Bronchial epithelial cell (primary cell): ENCODE data around the gene CFAP210. TPM values are rescaled to one million over a fixed set of nuclear protein-coding genes. Genes with fewer than 3 reads are reported as not detected.

ENCODE experiments used
- DNase-seq: peaks from one replicate; pipeline ENCODE4 v3.0.0-alpha.2; 2010; ENCODE audit warnings: low read depth
- FAIRE-seq: peaks from 2 replicates; lab custom pipeline; 2011; peaks lifted over from hg19 to GRCh38; lab: Jason Lieb, UNC
- H3K27me3 ChIP-seq: 2 replicates; pipeline ENCODE4 v1.5.1; 2011; ENCODE audit warnings: low read length; ENCODE audit not compliant: control insufficient read depth, insufficient read depth
- H3K36me3 ChIP-seq: 2 replicates; pipeline ENCODE4 v1.5.1; 2011; ENCODE audit warnings: low read length; ENCODE audit not compliant: control insufficient read depth, insufficient read depth
- H3K4me3 ChIP-seq: 2 replicates; pipeline ENCODE4 v1.5.1; 2011; ENCODE audit warnings: mild to moderate bottlenecking, low read depth, low read length, control low read depth
- total RNA-seq: library from RNA; depleted of rRNA; stranded (reverse); fragments of >200 nt; gene quantifications from 2 replicates; pipeline ENCODE4 v1.2.1, GENCODE V29; 2014
- TF ChIP-seq, protein P1 (sequence below): IDR thresholded peaks from 2 replicates; pipeline ENCODE4 v1.5.1; 2011; ENCODE audit warnings: mild to moderate bottlenecking, moderate library complexity, low read length, control low read depth, inconsistent platforms; ENCODE audit not compliant: insufficient read depth, severe bottlenecking

The CFAP210 gene
- total RNA-seq, 1 donor from 2014 or later = not detected

DNA sequence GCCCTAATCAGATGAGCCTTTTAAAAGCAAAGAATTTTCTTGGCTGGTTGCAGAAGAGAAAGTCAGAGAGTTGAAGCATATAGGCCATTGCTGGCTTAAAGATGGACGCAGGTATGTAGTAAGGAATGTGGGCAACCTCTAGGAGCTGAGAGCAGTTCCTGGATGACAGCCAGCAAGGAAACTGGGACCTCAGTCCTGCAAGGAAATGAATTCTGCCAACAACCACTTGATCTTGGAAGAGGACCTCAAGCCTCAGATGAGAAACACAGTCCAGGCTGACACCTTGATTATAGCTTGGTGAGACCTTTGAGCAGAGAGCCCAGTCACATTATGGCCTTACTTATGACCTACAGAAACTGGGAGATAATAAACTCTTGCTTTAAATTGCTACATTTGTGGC is 15.8 kb upstream of the CFAP210 start:
- H3K36me3 ChIP-seq = no peaks in the 10 kb centered on the region
- TF ChIP-seq, protein P1, sequence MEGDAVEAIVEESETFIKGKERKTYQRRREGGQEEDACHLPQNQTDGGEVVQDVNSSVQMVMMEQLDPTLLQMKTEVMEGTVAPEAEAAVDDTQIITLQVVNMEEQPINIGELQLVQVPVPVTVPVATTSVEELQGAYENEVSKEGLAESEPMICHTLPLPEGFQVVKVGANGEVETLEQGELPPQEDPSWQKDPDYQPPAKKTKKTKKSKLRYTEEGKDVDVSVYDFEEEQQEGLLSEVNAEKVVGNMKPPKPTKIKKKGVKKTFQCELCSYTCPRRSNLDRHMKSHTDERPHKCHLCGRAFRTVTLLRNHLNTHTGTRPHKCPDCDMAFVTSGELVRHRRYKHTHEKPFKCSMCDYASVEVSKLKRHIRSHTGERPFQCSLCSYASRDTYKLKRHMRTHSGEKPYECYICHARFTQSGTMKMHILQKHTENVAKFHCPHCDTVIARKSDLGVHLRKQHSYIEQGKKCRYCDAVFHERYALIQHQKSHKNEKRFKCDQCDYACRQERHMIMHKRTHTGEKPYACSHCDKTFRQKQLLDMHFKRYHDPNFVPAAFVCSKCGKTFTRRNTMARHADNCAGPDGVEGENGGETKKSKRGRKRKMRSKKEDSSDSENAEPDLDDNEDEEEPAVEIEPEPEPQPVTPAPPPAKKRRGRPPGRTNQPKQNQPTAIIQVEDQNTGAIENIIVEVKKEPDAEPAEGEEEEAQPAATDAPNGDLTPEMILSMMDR = no peak
- peak; percentile 17 for DNase-seq
- no peak overlapping the region for H3K4me3 ChIP-seq
- no peaks in the 10 kb centered on the region for H3K27me3 ChIP-seq
- FAIRE-seq = no peak

GRCh38 chr2:169709331-169709730 is 15.1 kb upstream of the CFAP210 start:
- Histone ChIP-seq H3K4me3 (no peak overlapping the region), H3K36me3 (no peaks in the 10 kb centered on the region), H3K27me3 (no peaks in the 10 kb centered on the region)
- DNase-seq (no peak), FAIRE-seq (no peak)
- TF ChIP-seq, protein P1 = no peak

- H3K4me3 ChIP-seq = no peak overlapping the region
- TF ChIP-seq, protein P1 = no peak
- DNase-seq (no peak), FAIRE-seq (no peak)
- no peaks in the 10 kb centered on the region for H3K27me3 ChIP-seq
- no peaks in the 10 kb centered on the region for H3K36me3 ChIP-seq
Observed at GRCh38 chr2:169707626-169708025, 13.4 kb upstream of the CFAP210 start.

GRCh38 chr2:169705927-169706326 is 11.7 kb upstream of the CFAP210 start:
- TF ChIP-seq, protein P1 = no peak
- Histone ChIP-seq H3K4me3 (no peak overlapping the region), H3K36me3 (no peaks in the 10 kb centered on the region), H3K27me3 (no peaks in the 10 kb centered on the region)
- DNase-seq (no peak), FAIRE-seq (no peak)

DNA sequence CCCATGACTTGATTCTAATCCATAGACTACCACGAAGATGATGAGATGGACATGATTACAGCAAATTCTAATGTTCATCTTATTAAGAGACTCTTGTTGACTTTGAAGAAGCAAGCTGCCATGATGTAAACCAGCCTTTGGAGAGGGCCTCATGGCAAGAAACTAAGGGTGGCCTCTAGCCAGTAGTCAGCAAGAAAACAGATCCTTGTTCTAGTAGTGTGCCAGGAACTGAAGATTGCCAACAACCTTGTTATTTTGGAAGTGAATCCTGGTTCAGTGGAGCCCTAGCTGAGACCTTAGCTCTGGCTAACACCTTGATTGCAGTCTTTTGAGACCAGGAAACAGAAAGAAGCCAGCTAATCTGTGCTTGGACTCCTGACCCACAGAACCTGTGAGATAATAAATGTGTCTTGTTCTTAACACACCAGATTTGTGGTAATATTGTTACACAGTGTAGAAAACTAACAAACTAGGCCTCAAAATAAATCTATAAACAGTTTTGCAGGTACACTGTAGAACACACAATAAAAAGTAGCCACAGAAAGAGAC is 10.0 kb upstream of the CFAP210 start:
- no peak for DNase-seq

More for the DNA sequence above, 10.0 kb upstream of the CFAP210 start:
- Histone ChIP-seq H3K27me3 (no peaks in the 10 kb centered on the region), H3K4me3 (no peak overlapping the region), H3K36me3 (no peaks in the 10 kb centered on the region)
- FAIRE-seq = no peak
- TF ChIP-seq, protein P1 = no peak
